NCI-H345 treated with DMSO at 0.1 percent for 48 hours (cell line): ENCODE measurements around the gene LRRFIP2.

Source experiments
- DNase-seq: peaks from one replicate; lab custom pipeline; 2025; ENCODE audit not compliant: unreplicated experiment; lab: John Stamatoyannopoulos, UW

Gene LRRFIP2

GRCh38 chr3:37118163-37118562 lies 56.2 kb downstream of the LRRFIP2 start:
- DNase-seq = no peak

GRCh38 chr3:37117548-37117947 lies 56.8 kb downstream of the LRRFIP2 start:
- DNase-seq = no peak

GRCh38 chr3:37116998-37117397 lies 57.4 kb downstream of the LRRFIP2 start:
- DNase-seq = no peak

GRCh38 chr3:37115446-37115845 lies 58.9 kb downstream of the LRRFIP2 start:
- no peak for DNase-seq

- no peak for DNase-seq
These were observed 59.9 kb downstream of the LRRFIP2 start for GRCh38 chr3:37114251-37115145.

- DNase-seq = no peak
These were observed 61.4 kb downstream of the LRRFIP2 start for GRCh38 chr3:37112987-37113386.

- DNase-seq = no peak
These were observed 63.2 kb downstream of the LRRFIP2 start for GRCh38 chr3:37111199-37111598.

- DNase-seq = no peak
These were observed 66.5 kb downstream of the LRRFIP2 start for GRCh38 chr3:37107846-37108245.

- DNase-seq = no peak
These were observed 71.1 kb downstream of the LRRFIP2 start for GRCh38 chr3:37103103-37103808.

- no peak for DNase-seq
These were observed 74.0 kb downstream of the LRRFIP2 start for GRCh38 chr3:37100411-37100810.

GRCh38 chr3:37099469-37099868 lies 74.9 kb downstream of the LRRFIP2 start:
- DNase-seq = no peak

- DNase-seq = no peak
These were observed 75.5 kb downstream of the LRRFIP2 start for GRCh38 chr3:37098884-37099283.

- no peak for DNase-seq
These were observed 76.6 kb downstream of the LRRFIP2 start for GRCh38 chr3:37097776-37098175.

GRCh38 chr3:37096975-37097374 lies 77.4 kb downstream of the LRRFIP2 start:
- no peak for DNase-seq

GRCh38 chr3:37096288-37096687 lies 78.1 kb downstream of the LRRFIP2 start:
- DNase-seq = no peak

GRCh38 chr3:37094636-37095035 lies 79.7 kb downstream of the LRRFIP2 start:
- no peak for DNase-seq

- no peak for DNase-seq
These were observed 80.9 kb downstream of the LRRFIP2 start for GRCh38 chr3:37093481-37093880.

GRCh38 chr3:37092484-37092883 lies 81.9 kb downstream of the LRRFIP2 start:
- DNase-seq = no peak

GRCh38 chr3:37087870-37088269 lies 86.5 kb downstream of the LRRFIP2 start:
- no peak for DNase-seq

GRCh38 chr3:37086918-37087317 lies 87.5 kb downstream of the LRRFIP2 start:
- no peak for DNase-seq

GRCh38 chr3:37082317-37082716 lies 92.1 kb downstream of the LRRFIP2 start:
- no peak for DNase-seq

GRCh38 chr3:37075955-37076354 lies 98.4 kb downstream of the LRRFIP2 start:
- no peak for DNase-seq
